Left colon (tissue), 2 donors: ENCODE measurements around the gene ZC3H7A. TPM values are rescaled to one million over a fixed set of nuclear protein-coding genes. Genes with fewer than 3 reads are reported as not detected.
A peak's percentile ranks its signal among the peaks of the same experiment; 100 is the strongest.
"Not testable (repeated sequence)": the region's sequence is repeated elsewhere in the genome, so short reads cannot be mapped to it uniquely, and the experiment has no call there.

ENCODE experiments used
- ATAC-seq: fragments of 200-7000 bp; cut with Tn5 transposase; one replicate; pipeline ENCODE4 v1.9.1; 2020; ENCODE audit warnings: mild to moderate bottlenecking, moderate library complexity
- DNase-seq, 2 donors: peaks; one replicate each; pipeline ENCODE4 v3.0.0-alpha.2; 2020
- intact Hi-C, 2 donors: fragments of 100-400 bp; cut with DNase I in 1 of 2; cut with micrococcal nuclease in 1 of 2; formaldehyde crosslinking; loops; one replicate each; pipeline versions ENCODE4 v1.11.2 to v1.14.0; 2022; cut with DNase I, micrococcal nuclease
- long read RNA-seq: library from polyadenylated mRNA; unstranded; transcript quantifications from one replicate; pipeline ENCODE4 v2.0.0, GENCODE V29; 2021
- total RNA-seq, 2 donors: library from RNA; stranded (reverse); fragmentation: NEBNext Ultra II Directional; extraction: Animal tissue kit (Norgen Biotek cat#: 25700); gene quantifications; one replicate each; pipeline ENCODE4 v1.2.1, GENCODE V29; 2021
- donor health status: DM: no; HTN: no; CAD: no.
- donor health status: DM: yes; HTN: yes; CAD: no.

The ZC3H7A gene, protein sequence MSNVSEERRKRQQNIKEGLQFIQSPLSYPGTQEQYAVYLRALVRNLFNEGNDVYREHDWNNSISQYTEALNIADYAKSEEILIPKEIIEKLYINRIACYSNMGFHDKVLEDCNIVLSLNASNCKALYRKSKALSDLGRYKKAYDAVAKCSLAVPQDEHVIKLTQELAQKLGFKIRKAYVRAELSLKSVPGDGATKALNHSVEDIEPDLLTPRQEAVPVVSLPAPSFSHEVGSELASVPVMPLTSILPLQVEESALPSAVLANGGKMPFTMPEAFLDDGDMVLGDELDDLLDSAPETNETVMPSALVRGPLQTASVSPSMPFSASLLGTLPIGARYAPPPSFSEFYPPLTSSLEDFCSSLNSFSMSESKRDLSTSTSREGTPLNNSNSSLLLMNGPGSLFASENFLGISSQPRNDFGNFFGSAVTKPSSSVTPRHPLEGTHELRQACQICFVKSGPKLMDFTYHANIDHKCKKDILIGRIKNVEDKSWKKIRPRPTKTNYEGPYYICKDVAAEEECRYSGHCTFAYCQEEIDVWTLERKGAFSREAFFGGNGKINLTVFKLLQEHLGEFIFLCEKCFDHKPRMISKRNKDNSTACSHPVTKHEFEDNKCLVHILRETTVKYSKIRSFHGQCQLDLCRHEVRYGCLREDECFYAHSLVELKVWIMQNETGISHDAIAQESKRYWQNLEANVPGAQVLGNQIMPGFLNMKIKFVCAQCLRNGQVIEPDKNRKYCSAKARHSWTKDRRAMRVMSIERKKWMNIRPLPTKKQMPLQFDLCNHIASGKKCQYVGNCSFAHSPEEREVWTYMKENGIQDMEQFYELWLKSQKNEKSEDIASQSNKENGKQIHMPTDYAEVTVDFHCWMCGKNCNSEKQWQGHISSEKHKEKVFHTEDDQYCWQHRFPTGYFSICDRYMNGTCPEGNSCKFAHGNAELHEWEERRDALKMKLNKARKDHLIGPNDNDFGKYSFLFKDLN
- 10 to 100 TPM; 34.4 to 43.7 TPM for total RNA-seq
- long read RNA-seq, transcript ZC3H7A-201 (23 exons, 3,825 nt) = major isoform, 8 of 20 reads
- long read RNA-seq, partial matches to known transcripts = 4 of 20 reads
- long read RNA-seq, other reads (novel, unspliced or antisense) = 8 of 20 reads

DNA sequence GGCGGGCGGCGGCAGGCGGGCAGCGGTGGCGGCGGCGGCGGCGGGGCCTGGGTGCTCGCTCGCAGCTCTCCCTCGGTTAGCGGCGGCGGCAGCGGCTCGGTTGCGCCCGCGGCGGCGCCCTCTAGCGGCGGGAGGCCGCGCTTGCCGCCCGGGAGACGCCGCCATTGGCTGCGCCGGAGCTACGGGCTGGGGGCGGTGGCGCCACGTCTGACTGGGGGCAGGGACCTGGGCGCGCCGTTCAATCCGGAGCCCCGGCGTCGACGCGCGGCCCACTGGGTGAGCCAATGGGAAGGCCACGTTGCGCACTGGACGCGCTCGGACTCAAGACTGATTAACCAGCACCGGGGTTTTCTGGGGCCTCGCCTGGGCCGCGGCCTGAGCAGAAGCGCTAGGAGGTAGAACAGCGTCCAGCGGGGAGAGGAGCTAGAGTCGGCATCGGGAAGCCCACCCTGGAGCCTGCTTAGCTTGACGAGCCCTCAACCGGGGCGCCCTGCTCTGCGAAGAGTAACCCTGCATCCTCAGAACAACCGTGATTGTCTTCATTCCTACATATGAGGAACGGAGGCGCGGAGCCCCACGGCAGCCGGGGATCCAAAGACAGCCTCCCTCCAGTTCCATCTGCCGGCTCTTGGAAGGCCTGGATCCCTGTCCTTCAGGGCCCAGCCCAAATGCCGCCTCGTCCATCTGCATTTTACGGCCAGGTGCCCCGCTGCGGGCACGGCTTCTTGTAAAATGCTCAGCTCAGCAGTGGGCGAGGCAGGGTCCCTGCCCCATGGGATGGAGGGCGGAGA is at the start of gene ZC3H7A:
ZC3H7A (minus strand) TSS at position 93 of the 791 bp plus-strand sequence. CDS start 14,904 bp downstream, outside the sequence.
- intact Hi-C loops = no loop called here
- DNase-seq (peak; percentile 97 to 98), ATAC-seq (peak; percentile 90)

DNA sequence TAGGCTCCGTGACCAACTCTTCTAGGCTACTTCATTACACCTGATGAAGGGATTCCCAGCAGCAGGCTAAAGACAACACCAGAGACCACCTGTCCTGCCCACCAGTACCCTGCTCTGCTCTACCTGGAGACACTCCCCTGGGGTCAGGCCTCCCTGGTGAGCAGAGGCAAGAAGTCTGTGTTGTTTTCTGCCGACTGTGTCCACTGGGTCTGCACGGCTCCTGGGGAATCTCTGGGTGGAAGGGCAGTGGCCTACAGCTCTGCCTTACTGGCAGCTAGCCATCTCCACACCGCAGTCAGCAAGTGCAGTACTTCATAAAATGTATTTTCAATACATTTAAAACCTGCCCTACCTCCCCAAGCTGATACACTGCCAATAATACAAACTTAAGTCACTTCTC is 47.4 kb upstream of the ZC3H7A start:
- DNase-seq = no peak
- intact Hi-C loops = no loop called here
- ATAC-seq = no peak

DNA sequence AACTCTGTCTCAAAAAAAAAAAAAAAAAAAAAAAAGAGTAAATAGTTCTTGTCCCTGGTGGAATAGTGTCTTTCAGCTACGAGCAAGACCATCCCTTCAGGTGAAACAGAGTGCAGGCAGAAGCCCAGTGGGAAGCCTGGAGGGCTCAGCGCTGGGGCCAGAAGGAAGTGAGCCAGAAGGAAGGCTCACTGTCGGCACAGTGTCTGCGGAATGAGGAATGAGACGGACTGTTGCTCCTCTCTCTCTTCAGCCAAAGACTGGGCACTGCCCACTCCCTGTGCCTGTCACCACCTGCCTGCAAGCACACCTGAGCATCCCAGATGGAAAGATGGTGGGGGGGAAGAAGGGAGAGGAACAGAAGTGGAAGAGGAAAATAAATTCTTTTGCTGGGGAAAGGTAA is 46.8 kb upstream of the ZC3H7A start:
- ATAC-seq (no peak), DNase-seq (no peak)
- intact Hi-C loops = no loop called here

DNA sequence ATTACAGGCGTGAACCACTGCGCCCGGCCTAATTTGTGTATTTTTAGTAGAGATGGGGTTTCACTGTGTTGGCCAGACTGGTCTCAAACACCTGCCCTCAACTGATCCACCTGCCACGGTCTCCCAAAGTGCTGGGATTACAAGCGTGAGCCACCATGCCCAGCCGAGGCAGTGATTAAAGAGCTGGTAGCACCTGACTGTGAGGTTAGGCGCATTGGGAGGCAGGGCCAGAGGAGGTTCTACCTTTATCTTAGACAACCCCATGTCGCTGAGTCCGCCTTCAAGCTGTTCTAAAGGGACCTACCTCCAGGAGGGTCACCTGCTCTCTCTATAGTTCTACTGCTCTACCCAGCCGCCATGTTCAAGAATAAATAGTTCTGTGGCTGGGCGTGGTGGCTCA is 46.1 kb upstream of the ZC3H7A start:
- ATAC-seq (no peak), DNase-seq (no peak)
- intact Hi-C loops = no loop called here

DNA sequence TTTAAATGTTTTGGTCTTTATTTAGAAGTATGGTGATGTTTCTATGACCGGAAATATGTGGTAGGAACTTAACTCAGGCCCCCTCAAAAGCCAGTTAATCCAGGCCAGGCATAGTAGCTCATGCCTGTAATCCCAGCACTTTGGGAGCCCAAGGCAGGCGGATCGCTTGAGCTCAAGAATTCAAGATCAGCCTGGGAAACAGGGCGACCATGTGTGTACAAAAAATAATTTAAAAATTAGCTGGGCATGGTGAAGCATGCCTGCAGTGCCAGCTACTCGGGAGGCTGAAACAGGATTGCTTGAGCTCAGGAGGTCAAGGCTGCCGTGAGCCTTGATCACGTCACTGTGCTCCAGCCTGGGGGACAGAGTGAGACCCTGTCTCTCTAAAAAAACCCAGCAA is 44.0 kb upstream of the ZC3H7A start:
- no peak for ATAC-seq
- intact Hi-C loops = no loop called here
- DNase-seq = no peak

DNA sequence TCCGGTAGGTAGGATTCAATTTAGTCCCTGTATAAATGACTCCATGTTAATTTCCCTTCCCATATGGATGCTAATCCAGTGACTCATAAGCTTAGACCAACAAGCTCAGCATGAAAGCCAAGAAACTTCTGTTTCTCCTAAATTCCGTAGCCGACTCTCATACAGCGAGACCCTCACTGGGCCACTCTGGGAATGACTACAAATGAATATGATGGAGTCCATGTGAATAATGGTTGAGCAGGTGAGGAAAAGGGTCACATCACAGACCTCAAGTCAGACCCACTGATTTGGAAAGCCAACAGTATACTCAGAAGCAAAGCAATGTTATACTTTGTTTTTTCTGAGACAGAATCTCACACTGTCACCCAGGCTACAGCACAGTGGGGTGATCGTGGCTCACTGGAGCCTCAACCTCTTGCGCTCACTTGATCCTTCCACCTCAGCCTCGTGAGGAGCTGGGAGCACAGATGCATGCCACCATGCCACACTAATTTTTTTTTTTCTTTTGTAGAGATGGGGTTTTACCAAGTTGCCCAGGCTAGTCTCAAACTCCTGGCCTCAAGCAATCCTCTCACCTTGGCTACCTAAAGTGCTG is 39.7 kb upstream of the ZC3H7A start:
- intact Hi-C loops = no loop called here

DNA sequence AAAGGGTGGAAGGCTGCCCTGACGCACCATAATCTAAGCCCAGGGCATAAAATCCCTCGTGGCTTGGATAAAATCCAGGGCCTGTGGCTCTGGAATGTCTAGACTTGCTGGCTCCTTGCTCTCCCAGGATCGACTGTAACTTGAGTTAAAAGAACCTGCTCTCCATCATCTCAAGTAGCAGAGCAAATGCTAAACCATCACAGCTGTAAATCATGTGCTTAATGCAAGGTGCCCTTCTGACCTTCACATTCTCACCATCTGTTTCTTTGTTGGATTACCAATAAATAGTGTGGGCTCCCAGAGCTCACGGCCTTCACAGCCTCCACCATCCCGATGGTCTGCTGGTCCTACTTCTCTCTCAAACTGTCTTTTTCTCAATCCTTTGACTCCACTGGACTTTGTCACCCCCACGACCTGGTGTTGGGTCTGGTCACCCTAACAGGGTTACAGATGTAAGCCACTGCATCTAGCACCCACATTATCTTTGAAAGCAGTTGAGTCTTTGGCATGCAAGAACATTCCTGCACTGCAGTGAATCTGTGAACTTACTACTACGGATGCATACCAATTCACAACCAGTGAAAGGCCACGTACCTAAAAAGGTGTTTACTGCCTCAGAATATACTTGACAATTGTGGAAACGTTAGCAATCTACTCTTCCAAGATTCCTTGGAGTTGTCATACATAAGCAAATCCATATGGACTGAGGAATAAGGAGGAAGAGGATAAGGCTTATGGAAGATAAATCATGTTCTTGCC is 39.0 kb upstream of the ZC3H7A start:
- DNase-seq (no peak), ATAC-seq (no peak)
- intact Hi-C loops = no loop called here

More for the DNA sequence above, 39.7 kb upstream of the ZC3H7A start:
- DNase-seq = no peak
- no peak for ATAC-seq

DNA sequence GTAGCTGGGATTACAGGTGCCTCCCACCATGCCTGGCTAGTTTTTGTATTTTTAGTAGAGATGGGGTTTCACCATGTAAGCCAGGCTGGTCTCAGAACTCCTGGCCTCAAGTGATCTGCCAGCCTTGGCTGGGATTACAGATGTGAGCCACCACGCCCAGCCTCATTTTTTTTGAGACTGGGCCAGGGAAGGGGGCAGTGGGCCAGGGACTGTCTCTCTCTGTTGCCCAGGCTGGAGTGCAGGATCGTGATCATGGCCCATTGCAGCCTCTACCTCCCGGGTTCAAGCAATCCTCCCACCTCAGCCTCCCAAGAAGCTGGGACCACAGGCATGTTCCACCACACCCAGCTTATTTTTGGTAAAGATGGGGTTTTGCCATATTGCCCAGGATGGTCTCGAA is 38.3 kb upstream of the ZC3H7A start:
- intact Hi-C loops = no loop called here
- ATAC-seq = no peak
- no peak for DNase-seq

DNA sequence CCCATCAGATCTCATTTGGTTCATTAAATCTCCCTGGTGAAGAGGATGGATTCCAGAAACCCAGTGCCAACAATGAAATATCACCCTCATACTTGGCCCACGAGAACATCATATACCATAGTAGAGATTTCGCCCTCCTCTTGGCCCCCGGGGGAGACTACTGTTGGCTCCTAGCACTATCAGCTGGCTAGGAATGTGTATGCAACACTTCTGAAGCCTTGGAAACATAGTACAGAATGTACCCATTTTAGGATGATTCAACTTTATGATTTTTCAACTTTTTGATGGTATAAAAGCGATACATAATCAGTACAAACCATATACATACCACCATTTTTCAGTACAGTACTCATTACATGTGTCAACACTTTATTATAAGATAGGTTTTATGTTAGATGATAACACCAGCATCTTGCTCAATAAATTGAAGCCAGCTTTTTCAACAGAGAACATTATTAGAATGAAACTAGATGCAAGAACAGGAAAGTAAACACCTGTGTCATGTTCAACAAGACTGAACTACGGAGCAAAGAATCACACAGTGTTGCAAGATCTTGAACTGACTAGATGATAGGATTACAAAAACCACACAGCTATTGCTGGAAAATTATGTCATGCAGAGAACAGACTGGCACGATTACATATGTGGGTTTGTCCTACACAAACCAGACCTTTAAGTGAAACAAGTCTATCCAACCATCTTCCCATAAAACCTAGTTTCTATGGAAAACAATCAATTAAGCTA is 37.1 kb upstream of the ZC3H7A start:
- no peak for DNase-seq
- ATAC-seq = no peak
- intact Hi-C loops = no loop called here

DNA sequence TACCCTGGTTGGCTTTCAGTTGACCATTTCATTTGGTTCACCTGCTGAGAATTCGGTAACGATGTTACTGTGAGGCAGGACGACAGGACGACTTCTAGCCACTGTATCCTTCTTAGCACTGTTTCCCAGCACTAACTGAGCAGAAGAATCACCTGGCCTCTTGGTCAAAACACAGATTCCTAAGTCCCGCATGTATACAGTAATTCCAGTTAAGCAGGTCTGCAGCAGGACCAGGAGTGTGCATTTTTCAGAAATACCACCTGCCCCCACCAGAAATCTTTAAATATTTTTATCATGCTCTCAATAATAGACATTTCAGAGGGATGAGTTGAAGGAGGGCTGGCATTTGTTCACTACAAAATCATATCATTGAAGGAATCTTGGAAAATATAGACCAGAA is 31.6 kb upstream of the ZC3H7A start:
- no peak for DNase-seq
- intact Hi-C loops = no loop called here
- no peak for ATAC-seq

DNA sequence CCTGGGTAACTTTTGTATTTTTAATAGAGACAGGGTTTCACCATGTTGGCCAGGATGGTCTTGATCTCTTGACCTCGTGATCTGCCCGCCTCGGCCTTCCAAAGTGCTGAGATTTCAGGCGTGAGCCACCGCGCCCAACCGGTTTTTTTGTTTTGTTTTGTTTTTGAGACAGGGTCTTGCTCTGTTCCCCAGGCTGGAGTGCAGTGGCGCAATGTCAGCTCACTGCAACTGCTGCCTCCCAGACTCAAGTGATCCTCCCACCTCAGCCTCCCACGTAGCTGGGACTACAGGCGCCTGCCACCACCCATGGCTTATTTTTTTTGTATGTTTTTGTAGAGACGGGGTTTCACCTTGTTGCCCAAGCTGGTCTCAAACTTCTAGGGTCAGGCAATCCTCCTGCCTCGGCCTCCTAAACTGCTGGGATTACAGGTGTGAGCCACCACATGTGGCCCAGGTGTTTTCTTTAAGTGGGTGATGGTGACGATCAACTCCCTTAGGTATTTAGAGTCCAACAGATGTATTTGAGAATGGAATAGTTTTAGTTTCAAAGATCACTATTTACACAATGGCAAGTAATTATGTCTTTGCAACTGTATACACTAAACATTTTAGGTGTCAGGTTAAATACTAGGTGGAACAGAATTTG is 28.6 kb upstream of the ZC3H7A start:
- DNase-seq, ATAC-seq, intact Hi-C loops: not testable (repeated sequence)

DNA sequence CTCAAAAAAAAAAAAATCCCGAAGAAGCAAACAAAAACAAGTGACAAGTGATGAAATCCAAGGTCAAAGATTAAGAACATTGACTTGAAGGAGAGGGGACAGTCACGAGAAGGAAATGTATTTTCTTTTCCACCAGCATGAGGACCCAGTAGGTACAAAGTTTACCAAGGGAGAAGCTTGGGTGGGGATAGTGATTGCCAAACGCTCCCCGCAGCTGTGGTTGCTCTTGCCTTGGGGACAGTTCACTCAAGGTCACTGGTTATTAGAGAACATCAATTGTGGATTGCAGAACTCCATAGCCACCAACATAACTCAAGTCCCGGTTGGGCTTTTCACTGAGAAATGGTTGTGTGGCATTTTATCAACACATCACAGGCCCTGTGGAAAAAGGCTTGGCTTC is 27.3 kb upstream of the ZC3H7A start:
- peak; percentile 16 to 47 for DNase-seq
- intact Hi-C loops = no loop called here
- peak; percentile 76 for ATAC-seq

DNA sequence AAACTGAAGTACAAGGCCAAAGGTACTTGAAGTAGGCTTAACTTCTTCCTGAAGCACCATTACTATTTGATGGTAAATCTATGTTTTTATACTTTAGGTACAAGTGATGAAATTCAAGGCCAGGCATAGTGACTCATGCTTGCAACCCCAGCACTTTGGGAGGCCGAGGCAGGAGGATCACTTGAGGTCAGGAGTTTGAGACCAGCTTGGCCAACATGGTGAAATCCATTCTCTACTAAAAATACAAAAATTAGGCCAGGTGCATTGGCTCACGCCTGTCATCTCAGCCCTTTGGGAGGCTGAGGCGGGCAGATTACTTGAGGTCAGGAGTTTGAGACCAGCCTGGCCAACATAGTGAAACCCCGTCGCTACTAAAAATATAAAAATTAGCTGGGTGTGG is 26.6 kb upstream of the ZC3H7A start:
- DNase-seq, ATAC-seq, intact Hi-C loops: not testable (repeated sequence)

DNA sequence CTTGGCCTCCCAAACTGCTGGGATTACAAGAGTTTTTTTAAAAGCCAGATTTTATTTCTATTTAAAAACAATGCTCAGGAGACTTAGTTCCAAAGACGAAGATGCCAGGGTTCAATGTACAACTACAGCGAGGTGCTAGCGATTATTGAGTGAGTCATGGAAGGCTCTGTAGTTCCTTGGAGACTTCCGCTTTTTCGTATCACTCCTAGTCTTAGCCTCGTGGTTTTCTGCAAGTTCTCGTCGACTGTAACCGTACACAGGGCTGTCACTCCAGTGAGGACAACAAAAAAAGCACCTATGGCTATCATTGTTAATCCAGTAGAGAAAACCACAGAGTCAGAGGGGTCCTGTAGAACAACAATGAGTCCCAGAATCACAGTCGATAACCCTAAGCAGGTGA is 22.7 kb upstream of the ZC3H7A start:
- DNase-seq (no peak), ATAC-seq (no peak)
- intact Hi-C loops = no loop called here

DNA sequence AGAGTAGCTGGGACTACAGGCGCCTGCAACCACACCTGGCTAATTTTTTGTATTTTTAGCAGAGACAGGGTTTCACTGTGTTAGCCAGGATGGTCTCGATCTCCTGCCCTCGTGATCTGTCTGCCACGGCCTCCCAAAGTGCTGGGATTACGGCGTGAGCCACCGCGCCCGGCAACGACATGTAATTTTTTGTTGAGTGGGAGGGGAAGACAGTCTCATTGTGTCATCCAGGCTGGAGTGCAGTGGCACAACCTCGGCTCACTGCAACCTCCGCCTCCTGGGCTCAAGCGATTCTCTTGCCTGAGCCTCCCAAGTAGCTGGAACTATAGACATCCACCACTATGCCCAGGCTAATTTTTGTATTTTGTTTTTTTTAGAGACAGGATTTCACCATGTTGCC is 21.9 kb upstream of the ZC3H7A start:
- intact Hi-C loops, DNase-seq, ATAC-seq: not testable (repeated sequence)

DNA sequence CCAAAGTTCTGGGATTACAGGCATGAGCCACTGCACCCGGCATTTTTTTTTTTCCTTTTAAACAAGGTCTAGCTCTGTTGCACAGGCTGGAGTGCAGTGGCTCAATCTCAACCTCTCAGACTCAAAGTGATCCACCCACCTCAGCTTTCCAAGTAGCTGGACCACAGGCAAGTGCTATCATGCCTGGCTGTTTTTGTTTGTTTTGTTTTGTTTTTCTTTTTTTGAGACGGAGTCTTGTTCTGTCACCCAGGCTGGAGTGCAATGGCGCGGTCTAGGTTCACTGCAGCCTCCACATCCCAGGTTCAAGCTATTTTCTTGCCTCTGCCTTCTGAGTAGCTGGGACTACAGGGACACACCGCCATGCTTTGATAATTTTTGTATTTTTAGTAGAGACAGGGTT is 19.1 kb upstream of the ZC3H7A start:
- DNase-seq (no peak), ATAC-seq (no peak)
- intact Hi-C loops = no loop called here
